GM12878 (cell line): ENCODE data around the gene RND1. TPM values are rescaled to one million over a fixed set of nuclear protein-coding genes. Genes with fewer than 3 reads are reported as not detected.

Experiments
- ATAC-seq: fragments of 200-7000 bp; cut with Tn5 transposase; 3 replicates; pipeline ENCODE4 v1.9.1; 2020; ENCODE audit warnings: mild to moderate bottlenecking, moderate library complexity
- BruUV-seq: library from RNA; stranded (reverse); fragments of 400-500 nt; replicated peaks from 2 replicates; lab custom pipeline; 2021; lab: Mats Ljungman, UMichigan
- CTCF ChIA-PET: fragments of 300-600 bp; sonication (Branson Sonifier 250); formaldehyde crosslinking; extraction: SDS; loops from one replicate; lab custom pipeline; 2021; ENCODE audit warnings: inconsistent platforms; lab: Yijun Ruan, JAX
- POLR2A ChIA-PET: fragments of 350-600 bp; formaldehyde crosslinking; extraction: SDS; loops from one replicate; lab custom pipeline; 2021; ENCODE audit warnings: inconsistent platforms; lab: Charles Lee
- RAD21 ChIA-PET: fragments of 300-600 bp; sonication (Branson Sonifier 250); formaldehyde crosslinking; loops from one replicate; lab custom pipeline; 2023; ENCODE audit warnings: antibody characterized with exemption; ENCODE audit not compliant: unreplicated experiment; lab: Charles Lee
- SMC1A ChIA-PET: fragments of 300-600 bp; sonication (Branson Sonifier 250); formaldehyde crosslinking; loops from one replicate; lab custom pipeline; 2023; ENCODE audit not compliant: unreplicated experiment, uncharacterized antibody; lab: Charles Lee
- DNase-seq: peaks from one replicate; pipeline ENCODE4 v3.0.0-alpha.2; 2011; ENCODE audit warnings: low read depth, low spot score
- FAIRE-seq: peaks from 3 replicates; lab custom pipeline; 2011; peaks lifted over from hg19 to GRCh38; lab: Jason Lieb, UNC
- H2AFZ ChIP-seq: 2 replicates; pipeline ENCODE4 v1.6.0; 2011; ENCODE audit warnings: low read depth, low read length, control low read depth; ENCODE audit not compliant: control insufficient read depth
- H3K27ac ChIP-seq: 2 replicates; pipeline ENCODE4 v1.5.1; 2011; ENCODE audit warnings: control low read depth; ENCODE audit not compliant: control insufficient read depth, insufficient read depth
- H3K27me3 ChIP-seq, 2 experiments: replicated peaks in 1 of 2; 2 replicates each; pipeline versions ENCODE4 v1.6.0 to v1.6.1; 2011; ENCODE audit warnings: low read length in 1 of 2; ENCODE audit not compliant: control insufficient read depth in 2 of 2, insufficient read depth in 2 of 2
- H3K36me3 ChIP-seq, 2 experiments: 2 replicates each; pipeline ENCODE4 v1.5.1; 2011; ENCODE audit warnings: low read length in 1 of 2; ENCODE audit not compliant: control insufficient read depth in 2 of 2, insufficient read depth in 2 of 2
- H3K4me1 ChIP-seq: 2 replicates; pipeline ENCODE4 v1.6.1; 2011; ENCODE audit warnings: mild to moderate bottlenecking, low read length, moderate library complexity, mixed read lengths; ENCODE audit not compliant: control insufficient read depth, insufficient read depth
- H3K4me2 ChIP-seq: 2 replicates; pipeline ENCODE4 v1.6.0; 2011; ENCODE audit warnings: control low read depth; ENCODE audit not compliant: control insufficient read depth, insufficient read depth
- H3K4me3 ChIP-seq: fragments of 200-600 bp; sonication (generic); 2 replicates; pipeline ENCODE4 v1.5.1; 2016
- H3K79me2 ChIP-seq: 2 replicates; pipeline ENCODE4 v1.6.0; 2011; ENCODE audit warnings: low read length; ENCODE audit not compliant: control insufficient read depth, insufficient read depth
- H3K9ac ChIP-seq: 2 replicates; pipeline ENCODE4 v1.8.0; 2011; ENCODE audit warnings: low read length, control low read depth, mixed read lengths; ENCODE audit not compliant: control insufficient read depth, insufficient read depth
- H3K9me3 ChIP-seq: replicated peaks from 3 replicates; pipeline ENCODE4 v1.5.1; 2011; ENCODE audit warnings: mild to moderate bottlenecking, low read length; ENCODE audit not compliant: control insufficient read depth, insufficient read depth
- H4K20me1 ChIP-seq: 2 replicates; pipeline ENCODE4 v1.6.0; 2011; ENCODE audit not compliant: control insufficient read depth, insufficient read depth
- SMC3 ChIP-seq: IDR thresholded peaks from 2 replicates; pipeline ENCODE4 v1.6.1; 2011; ENCODE audit warnings: low read length, improper control_type of control experiment, borderline replicate concordance
- STAT1 ChIP-seq: fragments of 450-650 bp; conservative IDR thresholded peaks from 2 replicates; pipeline ENCODE4 v1.6.1; 2014; ENCODE audit warnings: antibody characterized with exemption, mild to moderate bottlenecking
- TBL1XR1 ChIP-seq: IDR thresholded peaks from 2 replicates; pipeline ENCODE4 v1.6.1; 2012; ENCODE audit warnings: low read depth, low read length, improper control_type of control experiment
- ZSCAN29 ChIP-seq: fragments of 450-650 bp; IDR thresholded peaks from 2 replicates; pipeline ENCODE4 v1.6.1; 2017; ENCODE audit warnings: mild to moderate bottlenecking, moderate library complexity
- WGBS: methylation state at CpG from one replicate; pipeline ENCODE4 v1.1.6; 2016; ENCODE audit warnings: low lambda C conversion rate; ENCODE audit not compliant: insufficient replicate concordance, insufficient coverage; ENCODE audit errors: missing lambda C conversion rate; 5-methylcytosine and 5-hydroxymethylcytosine counted together
- in situ Hi-C: fragments of 300-500 bp; cut with MboI; formaldehyde crosslinking; loops from 9 replicates; pipeline ENCODE4 v1.14.3; 2018; ENCODE audit warnings: mixed read lengths
- intact Hi-C: fragments of 100-400 bp; cut with micrococcal nuclease; formaldehyde crosslinking; loops from one replicate; pipeline ENCODE4 v1.14.2; 2022; ENCODE audit not compliant: unreplicated experiment
- polyA plus RNA-seq, 11 experiments: library from polyadenylated mRNA; depleted of rRNA in 4 of 11; unstranded in 6 of 11; stranded (reverse) in 5 of 11; fragments of >200 nt; fragmentation: Nextera tagmentation in 4 of 11; fragmentation: Illumina TruSeq in 1 of 11; extraction: Ambion mirVana in 4 of 11; extraction: Trizol in 1 of 11; gene quantifications; 1 replicate in 1 of 11; 2 replicates in 10 of 11; pipeline versions ENCODE4 v1.2.1 to v1.2.3, GENCODE V29; 2011 to 2016; ENCODE audit warnings: inconsistent platforms in 2 of 11, missing spikeins in 2 of 11, low read depth in 1 of 11
- total RNA-seq, 4 experiments: library from RNA; depleted of rRNA in 3 of 4; stranded (reverse); fragments of >200 nt in 3 of 4; fragmentation: Illumina TruSeq in 1 of 4; extraction: Trizol in 1 of 4; gene quantifications; 2 replicates each; pipeline versions ENCODE4 v1.2.1 to v1.2.3, GENCODE V29; 2013 to 2021
- TF ChIP-seq, protein P1 (sequence below): fragments of 450-650 bp; IDR thresholded peaks from 2 replicates; pipeline ENCODE4 v1.6.1; 2014; ENCODE audit warnings: mild to moderate bottlenecking
- TF ChIP-seq, protein P2 (sequence below): fragments of 450-650 bp; formaldehyde crosslinking; IDR thresholded peaks from 2 replicates; pipeline ENCODE4 v1.4.0; 2022; ENCODE audit warnings: mild to moderate bottlenecking, moderate library complexity

RND1 gene
- total and polyA plus RNA-seq, 10 of the 15 experiments (the other 5 are each of a cell fraction or from before 2014, with no cell fraction given): 0.24 to 5.1 (median 1.5) TPM

DNA sequence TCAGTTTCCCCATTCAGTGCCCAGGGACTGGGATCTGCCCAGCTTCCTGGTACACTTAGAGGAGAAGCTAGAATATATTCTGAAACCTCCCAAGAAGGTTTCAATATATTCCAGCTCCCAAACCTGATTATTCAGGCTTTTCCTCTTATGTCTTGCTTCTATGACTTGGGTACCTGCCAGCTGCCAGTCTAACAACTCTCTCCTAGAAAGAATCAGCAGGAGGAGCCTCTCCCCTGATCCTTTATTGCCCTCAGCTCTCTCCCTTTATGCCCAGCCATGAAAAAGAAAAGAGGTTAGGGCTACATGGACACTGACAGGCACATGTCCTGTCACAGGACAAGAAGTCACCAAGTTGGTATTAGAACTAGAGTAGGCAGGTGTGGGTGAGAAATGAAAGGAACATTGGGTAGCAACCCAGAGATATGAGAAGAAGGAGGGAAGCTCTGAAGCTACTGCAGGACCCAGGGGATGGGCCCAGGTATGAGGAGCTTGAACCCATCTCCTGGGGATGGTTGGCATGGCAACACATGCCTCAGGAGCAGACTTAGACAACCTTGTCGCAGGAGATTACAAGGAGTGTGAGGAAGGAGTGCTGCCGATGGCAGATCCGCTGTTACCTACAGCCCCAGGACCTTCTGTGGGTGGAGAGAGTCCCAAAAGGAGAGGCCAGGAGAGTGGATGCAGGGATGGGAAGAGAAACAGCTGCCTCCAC lies 49.4 kb downstream of the RND1 start:
- intact Hi-C loops: no loop called here

More for the DNA sequence above, 49.4 kb downstream of the RND1 start:
- FAIRE-seq (peak; percentile 18), DNase-seq (no peak), ATAC-seq (no peak)
- 91% methylated on average over 3 of the region's 3 CpGs for WGBS
- no peaks in the 10 kb centered on the region for H3K9me3 ChIP-seq
- H3K27me3 ChIP-seq: peaks cover 3% of the 10 kb centered on the region in 2 experiments; a peak in 3 of 4 replicates
- no peak overlapping the region for H3K27ac ChIP-seq
- TF ChIP-seq, protein P1, sequence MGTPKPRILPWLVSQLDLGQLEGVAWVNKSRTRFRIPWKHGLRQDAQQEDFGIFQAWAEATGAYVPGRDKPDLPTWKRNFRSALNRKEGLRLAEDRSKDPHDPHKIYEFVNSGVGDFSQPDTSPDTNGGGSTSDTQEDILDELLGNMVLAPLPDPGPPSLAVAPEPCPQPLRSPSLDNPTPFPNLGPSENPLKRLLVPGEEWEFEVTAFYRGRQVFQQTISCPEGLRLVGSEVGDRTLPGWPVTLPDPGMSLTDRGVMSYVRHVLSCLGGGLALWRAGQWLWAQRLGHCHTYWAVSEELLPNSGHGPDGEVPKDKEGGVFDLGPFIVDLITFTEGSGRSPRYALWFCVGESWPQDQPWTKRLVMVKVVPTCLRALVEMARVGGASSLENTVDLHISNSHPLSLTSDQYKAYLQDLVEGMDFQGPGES: no peak
- TF ChIP-seq STAT1 (no peak), TBL1XR1 (no peak), SMC3 (no peak), ZSCAN29 (no peak)
- TF ChIP-seq, protein P2, sequence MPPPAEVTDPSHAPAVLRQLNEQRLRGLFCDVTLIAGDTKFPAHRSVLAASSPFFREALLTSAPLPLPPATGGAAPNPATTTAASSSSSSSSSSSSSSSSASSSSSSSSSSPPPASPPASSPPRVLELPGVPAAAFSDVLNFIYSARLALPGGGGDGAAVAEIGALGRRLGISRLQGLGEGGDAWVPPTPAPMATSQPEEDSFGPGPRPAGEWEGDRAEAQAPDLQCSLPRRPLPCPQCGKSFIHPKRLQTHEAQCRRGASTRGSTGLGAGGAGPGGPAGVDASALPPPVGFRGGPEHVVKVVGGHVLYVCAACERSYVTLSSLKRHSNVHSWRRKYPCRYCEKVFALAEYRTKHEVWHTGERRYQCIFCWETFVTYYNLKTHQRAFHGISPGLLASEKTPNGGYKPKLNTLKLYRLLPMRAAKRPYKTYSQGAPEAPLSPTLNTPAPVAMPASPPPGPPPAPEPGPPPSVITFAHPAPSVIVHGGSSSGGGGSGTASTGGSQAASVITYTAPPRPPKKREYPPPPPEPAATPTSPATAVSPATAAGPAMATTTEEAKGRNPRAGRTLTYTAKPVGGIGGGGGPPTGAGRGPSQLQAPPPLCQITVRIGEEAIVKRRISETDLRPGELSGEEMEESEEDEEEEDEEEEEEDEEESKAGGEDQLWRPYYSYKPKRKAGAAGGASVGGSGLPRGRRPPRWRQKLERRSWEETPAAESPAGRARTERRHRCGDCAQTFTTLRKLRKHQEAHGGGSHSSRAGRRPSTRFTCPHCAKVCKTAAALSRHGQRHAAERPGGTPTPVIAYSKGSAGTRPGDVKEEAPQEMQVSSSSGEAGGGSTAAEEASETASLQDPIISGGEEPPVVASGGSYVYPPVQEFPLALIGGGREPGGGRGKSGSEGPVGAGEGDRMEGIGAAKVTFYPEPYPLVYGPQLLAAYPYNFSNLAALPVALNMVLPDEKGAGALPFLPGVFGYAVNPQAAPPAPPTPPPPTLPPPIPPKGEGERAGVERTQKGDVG (CRISPR knock-in tag): no peak
- H3K4me1 ChIP-seq: peaks cover 7% of the 10 kb centered on the region
- RAD21 ChIA-PET: interaction anchor here (1.3 to 2.3 kb wide), 3 partner anchors 21 to 63 kb away, joined by 4 to 13 read pairs (median 10); partner anchors contain the start of gene DDX23
- no peak overlapping the region for H3K9ac ChIP-seq
- BruUV-seq: no TSS peak
- peak overlapping the region; percentile 92; the same call in 1 of the 2 replicates for H3K4me2 ChIP-seq
- no peaks in the 10 kb centered on the region for H4K20me1 ChIP-seq
- CTCF ChIA-PET: interaction anchor here (0.8 to 5.7 kb wide), 16 partner anchors 8 to 172 kb away, joined by 3 to 58 read pairs (median 8); partner anchors contain the start of genes ADCY6, DDX23, RND1 and WNT10B
- in situ Hi-C loops: no loop called here
- H3K4me3 ChIP-seq: peak overlapping the region; percentile 66; the same call in 1 of the 2 replicates
- POLR2A ChIA-PET: interaction anchor here (0.5 to 2.9 kb wide), 3 partner anchors 25 to 49 kb away, joined by 5 to 13 read pairs (median 13); partner anchors contain the start of genes DDX23 and RND1
- no peak overlapping the region for H2AFZ ChIP-seq
- no peaks in the 10 kb centered on the region for H3K79me2 ChIP-seq
- H3K36me3 ChIP-seq: no peaks in the 10 kb centered on the region
- SMC1A ChIA-PET: interaction anchor here (0.8 to 1.6 kb wide), 8 partner anchors 21 to 189 kb away, joined by 3 to 5 read pairs (median 4); partner anchors contain the start of genes ADCY6 and DDX23
